Measurements from ENCODE around the gene PFN3.

DNA sequence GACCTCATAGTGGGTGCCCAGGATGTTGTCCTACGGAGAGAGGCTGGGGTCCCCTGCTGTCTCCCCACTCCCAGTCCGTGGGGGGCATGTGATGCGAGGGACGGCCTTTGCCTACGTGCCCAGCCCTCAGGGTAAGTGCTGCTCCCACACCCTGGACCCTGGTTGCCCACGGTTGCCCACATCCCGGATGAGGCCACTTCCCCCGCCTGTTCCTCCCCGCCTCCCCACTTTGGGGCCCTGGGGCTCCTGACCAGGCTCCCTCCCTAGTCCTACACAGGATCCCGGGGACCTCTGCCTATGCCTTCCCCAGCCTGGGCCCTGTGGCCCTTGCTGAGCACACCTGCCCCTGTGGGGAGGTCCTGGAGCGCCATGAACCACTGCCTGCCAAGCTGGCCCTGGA, 14.7 kb downstream of the PFN3 start:
- no peak for TF ChIP-seq POLR2A (IDR thresholded peaks at IDR 0.05)
- no peak for TF ChIP-seq POLR2AphosphoS5 (IDR thresholded peaks at IDR 0.05)
- no peak for TF ChIP-seq CTCF (IDR thresholded peaks at IDR 0.05 in 8 of 11, conservative IDR thresholded peaks at IDR 0.05 in 3 of 11)

Measured in spleen (tissue), 7 donors.